Measurements from ENCODE around the gene PPP2R5C.

PPP2R5C gene

GRCh38 chr14:101937926-101938767 is 176.6 kb downstream of the PPP2R5C start:
- Mint-ChIP-seq H3K4me1 (peaks cover 4% of the 10 kb centered on the region), H3K27ac (no peak overlapping the region), H3K4me3 (no peak overlapping the region), H3K9me3 (no peaks in the 10 kb centered on the region), H3K27me3 (ENCODE audit: low read depth, poor library complexity) (peaks cover 59% of the 10 kb centered on the region), H3K36me3 (ENCODE audit: low read depth) (no peaks in the 10 kb centered on the region)
- no peak for DNase-seq
- no peak for TF ChIP-seq CTCF (IDR thresholded peaks at IDR 0.05)

GRCh38 chr14:101939646-101940170 is 178.2 kb downstream of the PPP2R5C start:
- Mint-ChIP-seq H3K4me3 (no peak overlapping the region), H3K36me3 (ENCODE audit: low read depth) (no peaks in the 10 kb centered on the region), H3K9me3 (no peaks in the 10 kb centered on the region), H3K27ac (no peak overlapping the region), H3K27me3 (ENCODE audit: low read depth, poor library complexity) (peaks cover 69% of the 10 kb centered on the region), H3K4me1 (no peaks in the 10 kb centered on the region)
- TF ChIP-seq CTCF (IDR thresholded peaks at IDR 0.05): no peak
- no peak for DNase-seq

- no peak for TF ChIP-seq CTCF (IDR thresholded peaks at IDR 0.05)
- Mint-ChIP-seq H3K9me3 (no peaks in the 10 kb centered on the region), H3K4me3 (no peak overlapping the region), H3K27me3 (ENCODE audit: low read depth, poor library complexity) (peaks cover 65% of the 10 kb centered on the region), H3K4me1 (peaks cover 19% of the 10 kb centered on the region), H3K36me3 (ENCODE audit: low read depth) (no peaks in the 10 kb centered on the region), H3K27ac (no peak overlapping the region)
- no peak for DNase-seq
Measured at GRCh38 chr14:101944451-101944850, 182.9 kb downstream of the PPP2R5C start.

GRCh38 chr14:101945171-101945570 is 183.7 kb downstream of the PPP2R5C start:
- Mint-ChIP-seq H3K36me3 (ENCODE audit: low read depth) (no peaks in the 10 kb centered on the region), H3K27ac (no peak overlapping the region), H3K4me3 (peak overlapping the region; percentile 56), H3K4me1 (peaks cover 20% of the 10 kb centered on the region), H3K27me3 (ENCODE audit: low read depth, poor library complexity) (peaks cover 57% of the 10 kb centered on the region), H3K9me3 (no peaks in the 10 kb centered on the region)
- no peak for TF ChIP-seq CTCF (IDR thresholded peaks at IDR 0.05)
- DNase-seq: no peak

GRCh38 chr14:101947577-101947903 is 186.0 kb downstream of the PPP2R5C start:
- no peaks in the 10 kb centered on the region for H3K9me3 Mint-ChIP-seq
- H3K27ac Mint-ChIP-seq: peak overlapping the region; percentile 100
- TF ChIP-seq CTCF (IDR thresholded peaks at IDR 0.05): no peak
- no peak for DNase-seq
- H3K36me3 Mint-ChIP-seq (ENCODE audit: low read depth): no peaks in the 10 kb centered on the region
- H3K4me3 Mint-ChIP-seq: peak overlapping the region; percentile 94
- H3K4me1 Mint-ChIP-seq: peaks cover 20% of the 10 kb centered on the region
- H3K27me3 Mint-ChIP-seq (ENCODE audit: low read depth, poor library complexity): peaks cover 42% of the 10 kb centered on the region
